ENCODE results near the gene APOA1. TPM values are rescaled to one million over a fixed set of nuclear protein-coding genes. Genes with fewer than 3 reads are reported as not detected.

APOA1 gene
- total RNA-seq, 1 donor from 2014 or later, result not detected

DNA sequence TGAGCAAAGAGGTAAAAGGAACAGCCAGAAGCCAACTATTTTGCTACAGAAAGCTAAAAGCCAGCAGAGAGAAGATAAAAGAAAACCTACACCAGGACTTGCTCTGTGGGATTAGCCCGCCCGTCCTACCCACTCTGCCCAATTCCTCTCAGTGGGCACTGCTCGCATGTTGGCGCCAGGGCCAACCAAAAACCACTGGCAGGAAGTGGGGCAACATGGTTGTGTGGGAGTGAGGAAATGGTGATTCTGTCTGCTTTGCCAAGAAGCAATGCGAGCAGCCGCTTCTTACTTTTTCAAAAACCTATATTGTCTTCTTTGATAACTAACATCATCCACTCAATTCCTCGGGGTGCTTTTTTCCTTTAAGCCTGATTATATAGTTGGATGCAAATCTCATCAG lies 14.2 kb upstream of the APOA1 start:
- no peaks in the 10 kb centered on the region for H3K27me3 ChIP-seq (ENCODE audit: control insufficient read depth, insufficient read depth, low read length)
- DNase-seq (ENCODE audit: low read depth) (no peak), FAIRE-seq (no peak)
- TF ChIP-seq, protein P1, sequence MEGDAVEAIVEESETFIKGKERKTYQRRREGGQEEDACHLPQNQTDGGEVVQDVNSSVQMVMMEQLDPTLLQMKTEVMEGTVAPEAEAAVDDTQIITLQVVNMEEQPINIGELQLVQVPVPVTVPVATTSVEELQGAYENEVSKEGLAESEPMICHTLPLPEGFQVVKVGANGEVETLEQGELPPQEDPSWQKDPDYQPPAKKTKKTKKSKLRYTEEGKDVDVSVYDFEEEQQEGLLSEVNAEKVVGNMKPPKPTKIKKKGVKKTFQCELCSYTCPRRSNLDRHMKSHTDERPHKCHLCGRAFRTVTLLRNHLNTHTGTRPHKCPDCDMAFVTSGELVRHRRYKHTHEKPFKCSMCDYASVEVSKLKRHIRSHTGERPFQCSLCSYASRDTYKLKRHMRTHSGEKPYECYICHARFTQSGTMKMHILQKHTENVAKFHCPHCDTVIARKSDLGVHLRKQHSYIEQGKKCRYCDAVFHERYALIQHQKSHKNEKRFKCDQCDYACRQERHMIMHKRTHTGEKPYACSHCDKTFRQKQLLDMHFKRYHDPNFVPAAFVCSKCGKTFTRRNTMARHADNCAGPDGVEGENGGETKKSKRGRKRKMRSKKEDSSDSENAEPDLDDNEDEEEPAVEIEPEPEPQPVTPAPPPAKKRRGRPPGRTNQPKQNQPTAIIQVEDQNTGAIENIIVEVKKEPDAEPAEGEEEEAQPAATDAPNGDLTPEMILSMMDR (IDR thresholded peaks at IDR 0.05; ENCODE audit: insufficient read depth, low read length, severe bottlenecking), result no peak
- peaks cover 10% of the 10 kb centered on the region for H3K36me3 ChIP-seq (ENCODE audit: control insufficient read depth, insufficient read depth, low read length)
- H3K4me3 ChIP-seq (ENCODE audit: low read depth, low read length), result no peak overlapping the region

DNA sequence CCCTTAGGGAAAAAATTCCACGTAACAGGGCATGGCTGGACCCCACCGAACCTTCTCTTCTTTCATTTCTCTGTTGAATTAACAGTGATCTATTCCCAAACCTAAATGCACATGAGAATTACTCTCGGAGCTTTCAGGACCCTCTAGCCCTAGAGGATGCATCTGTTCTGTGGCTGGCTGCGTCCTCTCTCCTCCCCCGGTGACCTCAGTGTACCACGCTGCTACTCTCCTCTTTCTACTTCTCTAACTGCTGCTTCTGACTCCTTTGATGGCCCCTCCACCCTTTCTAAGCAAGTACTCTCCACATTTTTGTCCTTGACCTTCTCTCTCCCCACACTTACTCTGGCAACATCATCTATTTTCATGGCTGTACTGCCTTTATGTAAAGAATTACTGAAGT lies 12.1 kb upstream of the APOA1 start:
- FAIRE-seq (no peak), DNase-seq (ENCODE audit: low read depth) (no peak)
- Histone ChIP-seq H3K36me3 (ENCODE audit: control insufficient read depth, insufficient read depth, low read length) (peaks cover 18% of the 10 kb centered on the region), H3K4me3 (ENCODE audit: low read depth, low read length) (no peak overlapping the region), H3K27me3 (ENCODE audit: control insufficient read depth, insufficient read depth, low read length) (no peaks in the 10 kb centered on the region)
- TF ChIP-seq, protein P1 (IDR thresholded peaks at IDR 0.05; ENCODE audit: insufficient read depth, low read length, severe bottlenecking), result no peak

DNA sequence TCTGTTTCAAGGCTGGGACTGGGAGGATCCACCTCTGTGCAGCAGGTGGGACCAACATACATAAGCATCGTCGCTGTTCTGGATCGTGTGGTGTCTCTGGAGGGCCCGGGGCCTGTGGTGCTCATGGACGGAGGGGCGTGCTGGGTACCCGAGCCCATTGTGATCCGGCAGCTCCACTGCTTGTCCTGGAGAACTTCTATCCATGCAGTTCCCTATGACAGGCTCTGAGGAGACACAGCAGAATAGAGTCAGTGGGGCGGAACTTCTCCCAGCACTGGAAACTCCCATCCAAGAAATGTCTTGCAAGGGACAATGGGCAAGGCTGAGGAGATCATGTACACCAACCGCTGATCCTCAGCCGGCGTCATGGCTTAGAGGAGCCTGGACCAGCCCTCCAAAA lies 11.6 kb upstream of the APOA1 start:
- TF ChIP-seq, protein P1 (IDR thresholded peaks at IDR 0.05; ENCODE audit: insufficient read depth, low read length, severe bottlenecking), result no peak
- FAIRE-seq, result no peak
- Histone ChIP-seq H3K4me3 (ENCODE audit: low read depth, low read length) (no peak overlapping the region), H3K27me3 (ENCODE audit: control insufficient read depth, insufficient read depth, low read length) (no peaks in the 10 kb centered on the region), H3K36me3 (ENCODE audit: control insufficient read depth, insufficient read depth, low read length) (peaks cover 18% of the 10 kb centered on the region)
- DNase-seq (ENCODE audit: low read depth), result no peak

DNA sequence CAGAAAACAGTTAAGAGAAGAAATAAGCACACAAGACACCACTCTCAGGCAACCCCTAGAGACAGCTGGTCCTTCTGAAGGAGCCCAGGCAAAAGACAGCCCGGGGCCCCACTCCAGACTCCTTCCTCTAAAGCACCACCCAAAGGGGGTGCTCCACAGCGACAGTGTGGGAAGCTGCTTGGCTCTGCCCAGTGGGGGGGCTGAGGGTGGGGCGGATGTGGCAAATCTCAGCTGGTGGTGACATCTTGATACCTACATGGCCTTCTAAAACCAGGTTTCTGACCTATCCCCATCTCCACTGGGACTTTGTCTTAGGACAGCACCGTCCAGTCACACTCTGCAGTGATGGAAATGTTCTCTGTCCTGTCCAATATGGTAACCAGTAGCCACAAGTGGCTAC lies 10.2 kb upstream of the APOA1 start:
- DNase-seq (ENCODE audit: low read depth) (no peak), FAIRE-seq (no peak)
- H3K27me3 ChIP-seq (ENCODE audit: control insufficient read depth, insufficient read depth, low read length), result no peaks in the 10 kb centered on the region
- peaks cover 21% of the 10 kb centered on the region for H3K36me3 ChIP-seq (ENCODE audit: control insufficient read depth, insufficient read depth, low read length)
- TF ChIP-seq, protein P1 (IDR thresholded peaks at IDR 0.05; ENCODE audit: insufficient read depth, low read length, severe bottlenecking), result no peak
- H3K4me3 ChIP-seq (ENCODE audit: low read depth, low read length), result no peak overlapping the region

DNA sequence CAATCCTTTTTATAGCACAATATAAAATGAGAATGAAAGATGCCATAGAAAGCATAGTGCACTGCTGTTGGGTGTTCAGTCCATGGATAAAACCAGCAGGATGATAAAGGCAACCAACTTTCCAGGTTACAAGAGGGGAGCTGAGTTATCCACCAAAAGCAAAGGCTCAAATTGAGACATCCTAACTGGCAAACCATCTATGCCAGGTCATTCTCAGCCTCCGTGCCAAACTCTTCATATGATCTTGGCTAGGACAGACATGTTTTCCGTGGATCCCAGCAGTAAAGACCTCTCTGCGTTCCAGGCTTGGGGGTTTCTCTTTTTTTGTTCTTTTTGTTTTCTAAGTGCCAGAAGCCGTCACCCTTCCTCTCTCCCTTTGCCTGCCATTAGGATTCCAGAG lies 7.3 kb upstream of the APOA1 start:
- Histone ChIP-seq H3K27me3 (ENCODE audit: control insufficient read depth, insufficient read depth, low read length) (no peaks in the 10 kb centered on the region), H3K36me3 (ENCODE audit: control insufficient read depth, insufficient read depth, low read length) (peaks cover 21% of the 10 kb centered on the region), H3K4me3 (ENCODE audit: low read depth, low read length) (no peak overlapping the region)
- no peak for FAIRE-seq
- TF ChIP-seq, protein P1 (IDR thresholded peaks at IDR 0.05; ENCODE audit: insufficient read depth, low read length, severe bottlenecking), result no peak
- no peak for DNase-seq (ENCODE audit: low read depth)

DNA sequence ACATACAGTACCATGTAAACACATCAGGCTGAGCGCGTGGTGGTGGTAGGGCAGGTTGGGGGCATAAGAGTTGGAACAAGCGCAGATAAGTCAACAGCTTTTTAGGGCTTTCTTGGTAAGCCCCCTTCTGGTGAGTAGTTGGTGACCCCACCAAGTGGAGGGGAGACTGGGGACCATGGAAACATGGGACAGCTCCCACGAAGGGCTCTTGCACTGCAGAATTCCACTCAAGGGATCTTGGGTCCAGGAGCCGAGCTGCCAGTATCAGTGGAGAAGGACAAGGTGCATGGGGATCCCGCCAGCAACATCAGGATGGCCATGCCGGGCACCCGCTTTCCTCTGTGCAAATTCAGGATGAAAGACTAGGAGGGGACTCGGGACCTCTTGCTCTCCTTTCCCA lies 6.2 kb upstream of the APOA1 start:
- TF ChIP-seq, protein P1 (IDR thresholded peaks at IDR 0.05; ENCODE audit: insufficient read depth, low read length, severe bottlenecking), result no peak
- FAIRE-seq (no peak), DNase-seq (ENCODE audit: low read depth) (no peak)
- Histone ChIP-seq H3K4me3 (ENCODE audit: low read depth, low read length) (no peak overlapping the region), H3K27me3 (ENCODE audit: control insufficient read depth, insufficient read depth, low read length) (no peaks in the 10 kb centered on the region), H3K36me3 (ENCODE audit: control insufficient read depth, insufficient read depth, low read length) (peaks cover 17% of the 10 kb centered on the region)

Measured in bronchial epithelial cell (primary cell).